Effector CD4-positive, alpha-beta T cell (primary cell): ENCODE data around the gene DHRS12.

ENCODE experiments used
- DNase-seq: peaks from one replicate; pipeline ENCODE4 v3.0.0-alpha.2; 2020

The DHRS12 gene

DNA sequence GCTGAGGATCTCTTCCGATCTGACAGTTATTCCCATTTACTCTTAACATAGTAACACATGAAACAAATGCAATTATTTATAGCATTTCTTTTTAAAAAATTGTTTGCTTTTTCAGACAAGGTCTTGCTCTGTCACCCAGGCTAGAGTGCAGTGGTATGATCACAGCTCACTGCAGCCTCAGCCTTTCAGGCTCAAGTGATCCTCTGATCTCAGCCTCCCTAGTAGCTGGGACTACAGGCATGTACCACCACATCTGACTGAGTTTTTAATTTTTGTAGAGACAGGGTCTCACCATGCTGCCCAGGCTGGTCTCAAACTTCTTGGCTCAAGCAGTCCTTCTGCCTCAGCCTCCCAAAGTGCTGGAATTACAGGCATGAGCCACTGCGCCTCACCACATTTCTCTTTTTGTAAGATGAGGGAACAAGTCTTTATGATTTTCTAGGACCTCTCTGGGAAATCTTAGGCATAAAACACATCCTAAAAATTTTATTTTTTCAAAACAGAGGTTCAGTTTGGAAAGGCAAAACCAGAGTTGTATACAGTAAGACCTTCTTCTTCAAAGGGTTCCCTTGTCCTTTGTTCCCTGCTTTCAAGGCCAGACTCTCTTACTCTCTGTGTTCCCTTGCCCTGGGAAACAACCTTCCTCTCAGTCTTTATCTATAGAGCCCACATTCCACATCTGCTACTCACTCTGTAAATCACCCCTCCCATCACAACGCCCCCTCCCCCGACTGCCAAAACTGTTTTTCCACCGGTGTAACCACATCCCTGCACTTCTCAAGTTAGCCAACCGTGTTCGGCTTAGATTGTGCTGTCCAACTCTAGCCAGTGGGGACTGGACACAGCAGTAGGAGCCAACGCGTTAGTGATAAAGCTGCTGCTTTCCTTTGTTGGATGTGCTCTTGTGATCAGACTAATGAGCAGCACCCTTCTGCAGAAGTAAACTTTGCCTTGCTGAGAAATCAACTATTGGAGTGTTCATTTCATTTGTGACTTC is 56.2 kb downstream of the DHRS12 start:
- no peak for DNase-seq

GRCh38 chr13:51746802-51747201 is 57.2 kb downstream of the DHRS12 start:
- DNase-seq = no peak

GRCh38 chr13:51745243-51745642 is 58.7 kb downstream of the DHRS12 start:
- no peak for DNase-seq

DNA sequence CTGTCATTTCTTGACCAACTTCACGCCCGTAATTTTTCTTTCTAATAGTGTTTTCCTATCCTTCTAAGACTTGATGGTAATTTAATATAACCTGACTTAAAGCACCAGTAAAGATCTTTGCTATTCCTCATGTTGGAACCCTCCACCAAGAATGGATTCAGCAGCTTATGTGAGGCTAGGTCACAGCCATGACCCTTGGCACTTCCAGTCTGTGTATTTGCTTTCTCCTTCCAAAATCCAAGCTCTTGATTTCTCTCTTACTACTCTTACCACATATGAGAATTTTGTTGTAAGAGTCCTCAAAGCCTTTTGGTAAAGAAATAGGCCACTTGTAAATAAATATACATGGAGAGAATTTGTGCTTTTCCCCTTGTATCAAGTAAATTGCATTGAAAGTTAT is 61.4 kb downstream of the DHRS12 start:
- DNase-seq = no peak

DNA sequence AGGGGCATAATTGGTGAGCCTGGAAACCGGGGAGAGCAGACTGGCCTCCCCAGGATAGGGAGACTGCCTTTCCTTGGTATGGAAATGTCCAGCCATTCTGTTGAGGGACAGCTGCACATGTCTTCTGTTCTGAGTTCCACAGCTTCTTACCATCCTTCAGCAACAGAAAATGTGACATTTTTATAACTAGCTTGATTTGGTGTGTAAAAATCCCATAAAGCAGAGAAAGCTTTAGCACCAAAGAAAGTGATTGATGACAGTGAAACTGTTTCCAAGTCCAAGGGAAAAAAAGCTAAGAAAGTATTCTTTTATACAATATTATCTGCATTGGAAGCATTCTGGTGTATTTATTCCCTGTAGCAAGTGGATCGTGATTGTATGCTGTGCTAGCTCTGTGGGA is 61.9 kb downstream of the DHRS12 start:
- DNase-seq = no peak

DNA sequence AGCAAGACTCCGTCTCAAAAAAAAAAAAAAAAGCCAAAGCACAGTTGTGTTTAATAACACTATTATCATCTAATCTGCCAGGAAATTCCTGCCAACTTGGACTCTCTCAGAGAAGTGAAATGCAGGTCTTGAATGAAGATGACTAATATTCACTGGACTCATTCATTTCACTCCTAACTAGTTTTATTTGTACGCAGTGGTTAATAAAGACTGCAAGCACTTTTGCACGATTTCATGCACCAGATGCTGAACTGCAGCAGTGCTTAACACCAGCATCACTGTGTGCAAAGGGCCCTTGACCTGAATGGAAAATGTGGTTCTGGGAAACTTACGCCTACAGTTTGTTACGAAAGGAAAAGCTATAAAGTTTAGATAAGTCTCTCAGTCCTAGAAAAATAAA is 63.3 kb downstream of the DHRS12 start:
- DNase-seq = no peak

DNA sequence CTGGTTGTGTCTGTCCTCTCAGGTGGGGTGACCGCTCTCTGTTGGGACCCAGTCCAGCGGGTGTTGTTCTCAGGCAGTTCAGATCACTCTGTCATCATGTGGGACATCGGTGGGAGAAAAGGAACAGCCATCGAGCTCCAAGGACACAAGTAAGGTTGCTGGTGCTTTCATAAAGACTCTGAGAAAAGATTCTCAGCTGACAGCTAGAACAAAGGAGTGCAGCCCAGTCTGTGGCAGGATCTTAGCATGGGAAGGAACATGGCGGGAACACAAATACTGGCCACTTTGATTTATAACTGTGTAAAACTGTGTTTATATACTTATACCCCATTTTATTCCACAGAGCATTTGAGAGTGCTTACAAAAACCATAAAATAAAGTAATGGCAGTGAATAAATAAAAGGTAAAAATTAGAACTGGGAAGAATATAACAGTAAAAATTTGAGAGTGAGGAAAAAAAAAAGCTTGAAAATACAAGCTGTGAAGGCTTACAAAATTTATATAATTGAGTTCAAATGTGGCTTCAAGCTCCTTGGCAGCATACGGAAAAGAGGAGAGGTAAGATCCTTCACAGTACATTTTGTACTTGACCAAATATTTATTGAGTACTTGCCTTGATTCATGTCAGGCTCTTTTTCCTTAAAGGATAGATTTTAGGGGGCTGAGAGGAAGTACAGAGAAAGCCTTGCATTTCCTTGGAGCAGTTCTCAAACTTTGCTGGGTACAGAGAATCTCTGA is 64.8 kb downstream of the DHRS12 start:
- DNase-seq = no peak

GRCh38 chr13:51738226-51738905 is 65.6 kb downstream of the DHRS12 start:
- no peak for DNase-seq

GRCh38 chr13:51737609-51738008 is 66.4 kb downstream of the DHRS12 start:
- no peak for DNase-seq

DNA sequence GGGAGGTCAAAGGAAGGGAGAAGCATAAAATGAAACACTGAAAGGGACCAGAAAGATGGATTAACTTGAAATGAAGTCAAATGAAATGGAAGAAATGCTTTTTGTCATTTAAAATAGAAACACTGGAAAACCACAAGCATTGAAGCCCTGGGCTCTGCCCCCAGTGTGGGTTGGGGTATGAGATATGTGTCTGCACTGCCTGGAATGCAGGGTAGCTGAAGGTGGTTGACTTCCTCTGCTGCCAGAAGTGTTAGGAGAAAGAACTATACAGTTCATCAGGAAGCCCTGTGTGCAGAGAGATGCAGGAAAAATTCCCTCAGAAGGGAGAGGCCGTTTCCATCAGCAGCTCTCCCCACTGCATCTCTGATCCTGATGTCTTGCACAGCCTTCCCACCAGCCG is 69.2 kb downstream of the DHRS12 start:
- DNase-seq = no peak

- no peak for DNase-seq
These were observed 70.3 kb downstream of the DHRS12 start for GRCh38 chr13:51733374-51734298.

GRCh38 chr13:51731759-51732158 is 72.2 kb downstream of the DHRS12 start:
- no peak for DNase-seq

- no peak for DNase-seq
These were observed 73.0 kb downstream of the DHRS12 start for GRCh38 chr13:51730927-51731326.

DNA sequence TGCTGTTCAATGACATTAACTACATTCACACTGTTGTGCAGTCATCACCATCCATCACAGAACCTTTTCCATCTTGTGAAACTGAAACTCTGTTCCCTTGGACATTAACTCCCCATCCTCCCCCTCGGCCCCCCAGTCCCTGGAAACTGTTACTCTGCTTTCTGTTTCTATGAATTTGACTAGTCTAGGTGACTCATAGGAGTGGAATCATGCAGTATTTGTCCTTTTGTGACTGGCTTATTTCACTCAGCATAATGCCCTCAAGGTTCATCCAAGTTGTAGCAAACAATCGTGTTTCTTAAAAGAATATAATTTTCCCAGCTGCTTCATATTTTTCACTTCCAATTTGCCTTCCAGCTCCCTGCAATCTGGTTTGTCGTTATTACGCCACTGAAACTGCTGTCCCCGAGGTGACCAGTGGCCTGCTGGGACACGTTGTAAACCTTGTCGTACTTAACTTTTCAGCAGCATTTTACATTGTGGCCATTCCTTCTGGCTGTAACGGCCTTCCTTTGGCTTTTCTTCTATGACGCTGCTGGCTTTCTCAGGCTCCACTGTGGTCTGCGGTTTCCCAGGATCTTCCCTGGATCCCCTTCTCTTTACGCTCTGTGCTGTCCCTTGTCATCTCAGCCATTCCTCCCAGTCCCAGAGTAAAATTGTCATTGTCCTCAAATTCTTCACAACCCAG is 74.0 kb downstream of the DHRS12 start:
- no peak for DNase-seq

DNA sequence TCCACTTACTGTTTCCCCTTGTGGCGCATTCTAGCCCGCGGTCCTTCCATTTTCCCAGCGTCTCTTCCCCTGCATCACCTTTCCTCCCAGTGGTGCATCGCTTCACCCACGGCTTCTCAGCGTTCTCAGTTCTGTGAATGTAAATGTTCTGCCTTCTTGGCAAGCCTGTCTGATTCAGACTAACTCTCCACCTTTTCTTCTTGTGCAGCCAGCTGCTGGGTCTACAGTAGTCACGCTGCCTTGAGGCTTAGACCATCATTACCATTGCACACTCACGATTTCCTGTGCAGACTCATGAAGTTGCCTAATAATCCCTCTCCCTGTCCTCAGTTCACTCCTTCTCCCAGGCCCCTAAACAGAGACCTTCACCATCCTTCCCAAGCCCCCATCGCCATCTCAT is 75.0 kb downstream of the DHRS12 start:
- DNase-seq = no peak

DNA sequence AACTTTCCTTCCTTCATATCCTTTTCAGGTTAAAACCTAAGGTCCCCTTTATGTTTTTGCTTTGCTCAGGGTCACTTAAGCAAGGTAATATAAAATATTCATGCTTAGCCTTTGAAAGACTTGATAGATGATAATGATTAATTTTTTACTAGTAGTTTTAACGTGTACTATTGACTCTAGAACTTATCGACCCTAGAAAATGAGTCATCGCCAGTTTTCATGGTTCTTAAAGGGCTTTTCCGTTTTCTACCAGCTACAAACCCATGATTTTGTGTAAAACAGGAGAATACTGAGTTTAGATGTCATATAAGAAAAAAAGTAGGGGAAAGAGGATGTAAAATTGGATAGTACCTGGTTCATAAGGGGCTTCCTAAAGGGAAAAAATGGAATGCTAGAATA is 75.7 kb downstream of the DHRS12 start:
- DNase-seq = no peak

GRCh38 chr13:51727634-51728274 is 76.2 kb downstream of the DHRS12 start:
- DNase-seq = no peak

GRCh38 chr13:51726446-51727193 is 77.3 kb downstream of the DHRS12 start:
- DNase-seq = no peak

- DNase-seq = no peak
These were observed 79.2 kb downstream of the DHRS12 start for GRCh38 chr13:51724721-51725120.

DNA sequence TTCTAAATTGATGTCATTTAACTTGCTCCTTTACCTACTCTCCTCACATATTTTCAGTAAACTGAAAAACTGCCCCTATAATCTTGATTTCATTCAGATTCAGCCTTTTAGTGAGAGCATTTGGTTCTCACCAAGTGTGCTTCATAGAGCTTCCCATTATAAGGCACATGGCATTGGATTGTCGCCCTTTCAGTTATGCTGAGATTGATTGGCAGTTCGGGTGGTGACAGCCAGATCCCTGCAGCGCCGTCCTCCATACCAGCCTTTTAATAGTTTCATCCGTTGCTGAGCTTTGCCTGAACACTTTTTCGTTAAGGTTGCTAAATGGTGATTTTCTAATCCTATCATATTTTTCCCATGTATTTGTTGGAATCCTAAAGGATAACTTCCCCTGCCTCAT is 80.4 kb downstream of the DHRS12 start:
- no peak for DNase-seq
